Measurements from ENCODE around the gene LCN12. TPM values are rescaled to one million over a fixed set of nuclear protein-coding genes. Genes with fewer than 3 reads are reported as not detected.

The LCN12 gene
- total RNA-seq, 1 experiment from 2014 or later: not detected

- Histone ChIP-seq H4K20me1 (ENCODE audit: insufficient read depth, low read depth, low read length) (no peaks in the 10 kb centered on the region), H2AFZ (ENCODE audit: low read length) (no peak overlapping the region), H3K79me2 (ENCODE audit: low read length) (no peaks in the 10 kb centered on the region), H3K4me2 (ENCODE audit: low read depth, low read length, poor library complexity, severe bottlenecking) (no peak overlapping the region), H3K36me3 (ENCODE audit: insufficient read depth, low read length) (peaks cover 14% of the 10 kb centered on the region), H3K9ac (ENCODE audit: low read length) (no peak overlapping the region), H3K4me1 (ENCODE audit: low read length) (no peaks in the 10 kb centered on the region), H3K27me3 (ENCODE audit: low read length) (no peaks in the 10 kb centered on the region), H3K27ac (ENCODE audit: low read length) (no peak overlapping the region), H3K4me3 (ENCODE audit: low read length) (no peak overlapping the region), H3K9me3 (ENCODE audit: low read length) (no peaks in the 10 kb centered on the region), H3K9me2 (replicated peaks; ENCODE audit: insufficient read depth, low read length) (no peaks in the 10 kb centered on the region)
- no peak for DNase-seq
These were observed 28.2 kb upstream of the LCN12 start for GRCh38 chr9:136923881-136924280.

GRCh38 chr9:136925414-136926153, 26.5 kb upstream of the LCN12 start:
- H3K27me3 ChIP-seq (ENCODE audit: low read length): no peaks in the 10 kb centered on the region
- H3K4me3 ChIP-seq (ENCODE audit: low read length): no peak overlapping the region
- DNase-seq: no peak
- H3K36me3 ChIP-seq (ENCODE audit: insufficient read depth, low read length): peaks cover 24% of the 10 kb centered on the region
- no peaks in the 10 kb centered on the region for H3K79me2 ChIP-seq (ENCODE audit: low read length)
- no peaks in the 10 kb centered on the region for H3K9me2 ChIP-seq (replicated peaks; ENCODE audit: insufficient read depth, low read length)
- no peak overlapping the region for H3K9ac ChIP-seq (ENCODE audit: low read length)
- H4K20me1 ChIP-seq (ENCODE audit: insufficient read depth, low read depth, low read length): no peaks in the 10 kb centered on the region
- H3K27ac ChIP-seq (ENCODE audit: low read length): no peak overlapping the region
- no peak overlapping the region for H2AFZ ChIP-seq (ENCODE audit: low read length)
- no peaks in the 10 kb centered on the region for H3K4me1 ChIP-seq (ENCODE audit: low read length)
- no peaks in the 10 kb centered on the region for H3K9me3 ChIP-seq (ENCODE audit: low read length)
- H3K4me2 ChIP-seq (ENCODE audit: low read depth, low read length, poor library complexity, severe bottlenecking): no peak overlapping the region

GRCh38 chr9:136926154-136926704, 25.8 kb upstream of the LCN12 start:
- Histone ChIP-seq H3K27me3 (ENCODE audit: low read length) (no peaks in the 10 kb centered on the region), H3K27ac (ENCODE audit: low read length) (no peak overlapping the region), H3K9me3 (ENCODE audit: low read length) (no peaks in the 10 kb centered on the region), H3K9ac (ENCODE audit: low read length) (no peak overlapping the region), H4K20me1 (ENCODE audit: insufficient read depth, low read depth, low read length) (no peaks in the 10 kb centered on the region), H3K4me1 (ENCODE audit: low read length) (no peaks in the 10 kb centered on the region), H3K36me3 (ENCODE audit: insufficient read depth, low read length) (peaks cover 27% of the 10 kb centered on the region), H3K4me3 (ENCODE audit: low read length) (no peak overlapping the region), H3K79me2 (ENCODE audit: low read length) (no peaks in the 10 kb centered on the region), H2AFZ (ENCODE audit: low read length) (no peak overlapping the region), H3K4me2 (ENCODE audit: low read depth, low read length, poor library complexity, severe bottlenecking) (no peak overlapping the region), H3K9me2 (replicated peaks; ENCODE audit: insufficient read depth, low read length) (no peaks in the 10 kb centered on the region)
- DNase-seq: no peak

- no peaks in the 10 kb centered on the region for H3K27me3 ChIP-seq (ENCODE audit: low read length)
- DNase-seq: no peak
These were observed 25.3 kb upstream of the LCN12 start for GRCh38 chr9:136926749-136927148.

GRCh38 chr9:136927343-136928271, 24.5 kb upstream of the LCN12 start:
- H3K27me3 ChIP-seq (ENCODE audit: low read length): no peaks in the 10 kb centered on the region
- H3K9me3 ChIP-seq (ENCODE audit: low read length): no peaks in the 10 kb centered on the region
- H3K36me3 ChIP-seq (ENCODE audit: insufficient read depth, low read length): peaks cover 35% of the 10 kb centered on the region
- no peak overlapping the region for H3K4me2 ChIP-seq (ENCODE audit: low read depth, low read length, poor library complexity, severe bottlenecking)
- no peak overlapping the region for H3K4me3 ChIP-seq (ENCODE audit: low read length)
- DNase-seq: no peak
- no peaks in the 10 kb centered on the region for H3K9me2 ChIP-seq (replicated peaks; ENCODE audit: insufficient read depth, low read length)
- no peaks in the 10 kb centered on the region for H3K4me1 ChIP-seq (ENCODE audit: low read length)
- H2AFZ ChIP-seq (ENCODE audit: low read length): no peak overlapping the region
- H3K27ac ChIP-seq (ENCODE audit: low read length): no peak overlapping the region
- H4K20me1 ChIP-seq (ENCODE audit: insufficient read depth, low read depth, low read length): no peaks in the 10 kb centered on the region
- no peaks in the 10 kb centered on the region for H3K79me2 ChIP-seq (ENCODE audit: low read length)
- no peak overlapping the region for H3K9ac ChIP-seq (ENCODE audit: low read length)

More at GRCh38 chr9:136926749-136927148, 25.3 kb upstream of the LCN12 start:
- Histone ChIP-seq H3K36me3 (ENCODE audit: insufficient read depth, low read length) (peaks cover 31% of the 10 kb centered on the region), H3K79me2 (ENCODE audit: low read length) (no peaks in the 10 kb centered on the region), H3K27ac (ENCODE audit: low read length) (no peak overlapping the region), H3K9ac (ENCODE audit: low read length) (no peak overlapping the region), H2AFZ (ENCODE audit: low read length) (no peak overlapping the region), H3K9me2 (replicated peaks; ENCODE audit: insufficient read depth, low read length) (no peaks in the 10 kb centered on the region), H3K4me2 (ENCODE audit: low read depth, low read length, poor library complexity, severe bottlenecking) (no peak overlapping the region), H3K4me1 (ENCODE audit: low read length) (no peaks in the 10 kb centered on the region), H3K4me3 (ENCODE audit: low read length) (no peak overlapping the region), H3K9me3 (ENCODE audit: low read length) (no peaks in the 10 kb centered on the region), H4K20me1 (ENCODE audit: insufficient read depth, low read depth, low read length) (no peaks in the 10 kb centered on the region)

GRCh38 chr9:136928591-136928990, 23.5 kb upstream of the LCN12 start:
- Histone ChIP-seq H3K9me2 (replicated peaks; ENCODE audit: insufficient read depth, low read length) (no peaks in the 10 kb centered on the region), H3K27me3 (ENCODE audit: low read length) (no peaks in the 10 kb centered on the region), H3K4me2 (ENCODE audit: low read depth, low read length, poor library complexity, severe bottlenecking) (no peak overlapping the region), H3K9ac (ENCODE audit: low read length) (no peak overlapping the region), H3K4me3 (ENCODE audit: low read length) (no peak overlapping the region), H2AFZ (ENCODE audit: low read length) (no peak overlapping the region), H3K9me3 (ENCODE audit: low read length) (no peaks in the 10 kb centered on the region), H3K79me2 (ENCODE audit: low read length) (no peaks in the 10 kb centered on the region), H3K36me3 (ENCODE audit: insufficient read depth, low read length) (peaks cover 38% of the 10 kb centered on the region), H4K20me1 (ENCODE audit: insufficient read depth, low read depth, low read length) (no peaks in the 10 kb centered on the region), H3K27ac (ENCODE audit: low read length) (no peak overlapping the region), H3K4me1 (ENCODE audit: low read length) (no peaks in the 10 kb centered on the region)
- no peak for DNase-seq

GRCh38 chr9:136930014-136930413, 22.1 kb upstream of the LCN12 start:
- H2AFZ ChIP-seq (ENCODE audit: low read length): no peak overlapping the region
- no peaks in the 10 kb centered on the region for H3K9me2 ChIP-seq (replicated peaks; ENCODE audit: insufficient read depth, low read length)
- no peak overlapping the region for H3K4me3 ChIP-seq (ENCODE audit: low read length)
- H3K36me3 ChIP-seq (ENCODE audit: insufficient read depth, low read length): peaks cover 38% of the 10 kb centered on the region
- H4K20me1 ChIP-seq (ENCODE audit: insufficient read depth, low read depth, low read length): no peaks in the 10 kb centered on the region
- no peaks in the 10 kb centered on the region for H3K79me2 ChIP-seq (ENCODE audit: low read length)
- no peaks in the 10 kb centered on the region for H3K4me1 ChIP-seq (ENCODE audit: low read length)
- no peak overlapping the region for H3K4me2 ChIP-seq (ENCODE audit: low read depth, low read length, poor library complexity, severe bottlenecking)
- no peak overlapping the region for H3K27ac ChIP-seq (ENCODE audit: low read length)
- DNase-seq: no peak
- H3K27me3 ChIP-seq (ENCODE audit: low read length): no peaks in the 10 kb centered on the region
- no peak overlapping the region for H3K9ac ChIP-seq (ENCODE audit: low read length)
- no peaks in the 10 kb centered on the region for H3K9me3 ChIP-seq (ENCODE audit: low read length)

- DNase-seq: no peak
- Histone ChIP-seq H3K4me1 (ENCODE audit: low read length) (no peaks in the 10 kb centered on the region), H3K27ac (ENCODE audit: low read length) (no peak overlapping the region), H3K36me3 (ENCODE audit: insufficient read depth, low read length) (peaks cover 37% of the 10 kb centered on the region), H3K9me3 (ENCODE audit: low read length) (no peaks in the 10 kb centered on the region), H2AFZ (ENCODE audit: low read length) (no peak overlapping the region), H4K20me1 (ENCODE audit: insufficient read depth, low read depth, low read length) (no peaks in the 10 kb centered on the region), H3K9ac (ENCODE audit: low read length) (no peak overlapping the region), H3K4me2 (ENCODE audit: low read depth, low read length, poor library complexity, severe bottlenecking) (no peak overlapping the region), H3K27me3 (ENCODE audit: low read length) (no peaks in the 10 kb centered on the region), H3K79me2 (ENCODE audit: low read length) (no peaks in the 10 kb centered on the region), H3K4me3 (ENCODE audit: low read length) (no peak overlapping the region), H3K9me2 (replicated peaks; ENCODE audit: insufficient read depth, low read length) (no peaks in the 10 kb centered on the region)
These were observed 20.4 kb upstream of the LCN12 start for GRCh38 chr9:136931611-136932130.

Measured in Karpas-422 (cell line).